GM19455 (cell line): ENCODE results near the gene ORM2.
"Not testable (repeated sequence)": the region's sequence is repeated elsewhere in the genome, so short reads cannot be mapped to it uniquely, and the experiment has no call there.

ENCODE experiments used
- ATAC-seq: cut with Tn5 transposase; IDR thresholded peaks from one replicate; pipeline ENCODE4 v1.9.1; 2021; ENCODE audit not compliant: unreplicated experiment

The ORM2 gene

GRCh38 chr9:114330636-114331035, 967 bp downstream of the ORM2 start:
- no peak for ATAC-seq

DNA sequence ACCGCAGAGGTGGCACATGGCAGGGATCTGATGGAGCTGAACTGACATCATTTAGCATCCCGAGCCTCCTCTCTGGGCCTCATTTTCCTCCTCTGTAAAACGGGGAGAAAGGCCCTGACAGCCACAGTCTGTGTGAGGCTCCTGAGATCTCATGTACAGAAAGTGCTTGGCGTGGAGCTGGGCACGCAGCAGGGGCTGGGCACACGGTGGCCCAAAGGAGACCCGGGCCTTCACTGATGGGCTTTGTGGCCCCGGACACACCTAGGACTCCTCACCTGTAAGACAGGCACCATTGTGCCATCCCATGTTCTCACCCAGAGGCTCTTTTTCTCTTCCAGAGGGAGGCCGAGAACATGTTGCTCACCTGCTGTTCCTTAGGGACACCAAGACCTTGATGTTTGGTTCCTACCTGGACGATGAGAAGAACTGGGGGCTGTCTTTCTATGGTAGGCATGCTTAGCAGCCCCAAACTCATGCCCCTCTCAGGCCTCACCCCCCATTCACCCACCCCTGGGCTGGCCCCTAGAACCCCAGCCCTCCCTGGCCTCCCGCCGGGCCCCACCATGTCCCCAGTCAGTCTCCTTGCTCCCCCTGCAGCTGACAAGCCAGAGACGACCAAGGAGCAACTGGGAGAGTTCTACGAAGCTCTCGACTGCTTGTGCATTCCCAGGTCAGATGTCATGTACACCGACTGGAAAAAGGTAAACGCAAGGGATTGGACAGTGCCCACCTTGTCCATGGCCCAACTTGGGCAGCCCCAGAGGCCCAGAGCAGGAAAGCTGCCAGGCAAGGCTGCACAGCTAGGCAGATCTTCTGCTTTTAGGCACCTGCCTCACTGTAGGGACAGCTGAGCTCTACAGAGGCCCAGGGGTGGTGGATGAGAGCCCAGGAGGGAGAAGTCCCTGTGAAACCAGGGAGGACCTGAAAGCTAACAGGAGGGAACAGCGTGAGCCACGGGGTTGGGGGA, 1.8 kb downstream of the ORM2 start:
- ATAC-seq: not testable (repeated sequence)

GRCh38 chr9:114332474-114333040, 2.9 kb downstream of the ORM2 start:
- not testable (repeated sequence) for ATAC-seq

GRCh38 chr9:114333718-114334117, 4.0 kb downstream of the ORM2 start:
- not testable (repeated sequence) for ATAC-seq

DNA sequence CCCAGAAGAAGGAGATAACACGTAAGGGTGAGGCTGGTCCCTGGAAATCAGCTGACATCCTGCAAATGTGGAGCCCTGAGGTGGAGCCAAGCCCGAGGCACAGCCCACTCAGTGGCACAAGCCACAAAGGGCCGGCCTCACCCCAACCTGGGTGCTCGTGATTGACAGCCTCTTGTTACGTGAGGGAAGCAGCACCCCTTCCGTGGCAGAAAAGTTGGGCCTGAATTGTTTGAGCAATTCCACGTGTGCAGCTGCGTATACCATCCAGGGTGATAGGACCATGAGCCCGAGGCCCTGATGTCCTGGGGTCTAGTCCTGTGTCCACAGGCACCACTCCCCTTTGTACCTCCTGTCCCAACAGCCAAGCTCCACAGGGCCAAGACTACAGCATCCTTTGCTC, 4.8 kb downstream of the ORM2 start:
- no peak for ATAC-seq

DNA sequence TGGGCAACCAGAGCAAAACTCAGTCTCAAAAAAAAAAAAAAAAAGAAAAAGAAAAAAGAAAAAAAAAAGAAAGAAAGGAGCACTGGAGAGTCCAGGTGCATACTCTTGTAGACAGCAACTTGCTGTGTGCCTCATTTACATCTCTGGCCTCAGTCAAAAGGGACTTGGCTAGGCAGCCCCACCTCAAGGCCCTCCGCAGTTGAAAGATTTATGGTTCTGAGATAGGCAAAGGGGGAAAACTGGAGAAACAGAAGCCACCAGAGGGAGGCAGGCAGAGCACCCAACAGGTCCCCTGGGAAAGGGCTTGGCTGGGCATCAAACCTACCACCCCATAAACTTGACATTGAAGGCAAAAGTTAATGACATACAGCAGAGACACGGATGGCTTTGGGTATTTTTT, 6.1 kb downstream of the ORM2 start:
- no peak for ATAC-seq

GRCh38 chr9:114336157-114336556, 6.5 kb downstream of the ORM2 start:
- ATAC-seq: no peak

DNA sequence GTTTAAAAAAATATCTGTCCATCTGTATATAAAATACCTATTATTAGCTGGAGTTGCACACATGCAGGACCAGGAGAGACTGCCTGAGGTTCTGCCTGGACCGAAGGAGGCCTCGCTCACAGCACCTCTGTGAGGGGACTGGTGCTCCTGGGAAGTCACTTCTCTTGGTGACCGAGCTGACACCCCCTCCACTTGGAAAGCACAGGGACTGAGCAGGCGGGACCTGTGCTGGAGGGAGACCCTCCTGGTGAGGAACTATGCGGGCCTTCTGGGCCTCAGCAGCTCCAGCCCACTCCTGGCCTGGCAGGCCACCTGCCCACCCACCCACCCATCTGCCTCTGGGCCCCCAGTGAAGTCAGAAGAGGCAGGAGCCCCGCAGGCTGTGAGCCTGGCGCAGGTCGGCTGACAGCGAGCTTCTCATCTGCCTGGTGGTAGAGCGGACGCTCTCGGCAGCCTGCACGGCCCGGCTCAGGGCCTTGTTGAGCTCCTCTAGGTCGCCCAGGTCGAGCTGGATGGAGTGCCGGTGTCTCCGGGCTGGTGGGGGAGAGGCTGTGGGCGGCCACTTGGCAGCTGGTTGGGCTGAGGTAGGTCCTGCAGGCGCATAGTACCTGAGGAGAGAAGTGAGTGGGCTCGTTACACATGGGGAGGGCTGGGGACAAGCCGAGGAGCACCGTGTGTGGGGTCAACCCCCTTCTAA, 7.2 kb downstream of the ORM2 start:
- ATAC-seq: no peak

- no peak for ATAC-seq
Measured at GRCh38 chr9:114338187-114338586, 8.5 kb downstream of the ORM2 start.

DNA sequence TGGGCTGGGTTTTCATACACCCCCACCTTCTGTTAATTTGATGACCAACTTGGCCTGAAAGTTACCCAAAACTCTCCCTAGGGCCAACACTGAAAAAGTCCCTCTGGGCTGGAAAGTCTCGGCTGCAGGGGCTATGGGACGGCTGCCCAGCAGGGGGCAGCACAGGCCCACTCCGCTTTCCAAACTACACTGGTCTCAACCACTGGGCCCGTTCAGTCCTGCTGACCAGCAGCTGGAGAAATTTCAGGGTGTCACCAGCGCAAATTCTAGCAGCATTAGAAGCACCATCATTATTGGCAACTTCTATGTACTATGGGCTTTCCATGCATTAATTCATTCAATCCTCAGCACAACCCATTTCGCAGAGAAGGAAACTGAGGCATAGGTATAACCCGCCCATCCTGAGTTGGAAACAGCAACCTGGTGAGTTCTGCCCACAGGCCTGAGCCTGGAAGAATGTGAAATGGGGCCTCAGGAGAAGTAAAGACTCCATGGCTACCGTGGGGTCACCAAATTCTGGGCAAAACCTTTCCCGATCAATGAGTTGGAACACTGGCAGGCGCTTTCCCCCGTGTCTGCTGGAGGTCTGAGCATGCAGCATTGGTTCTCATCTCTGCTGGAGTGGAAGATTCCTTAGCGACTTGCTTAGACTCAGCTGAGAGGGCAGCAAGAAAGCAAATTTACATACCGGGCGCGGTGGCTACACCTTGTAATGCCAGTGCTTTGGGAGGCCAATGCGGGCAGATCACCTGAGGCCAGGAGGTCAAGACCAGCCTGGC, 9.7 kb downstream of the ORM2 start:
- no peak for ATAC-seq

- ATAC-seq: no peak
Measured at GRCh38 chr9:114341152-114341830, 11.6 kb downstream of the ORM2 start.

DNA sequence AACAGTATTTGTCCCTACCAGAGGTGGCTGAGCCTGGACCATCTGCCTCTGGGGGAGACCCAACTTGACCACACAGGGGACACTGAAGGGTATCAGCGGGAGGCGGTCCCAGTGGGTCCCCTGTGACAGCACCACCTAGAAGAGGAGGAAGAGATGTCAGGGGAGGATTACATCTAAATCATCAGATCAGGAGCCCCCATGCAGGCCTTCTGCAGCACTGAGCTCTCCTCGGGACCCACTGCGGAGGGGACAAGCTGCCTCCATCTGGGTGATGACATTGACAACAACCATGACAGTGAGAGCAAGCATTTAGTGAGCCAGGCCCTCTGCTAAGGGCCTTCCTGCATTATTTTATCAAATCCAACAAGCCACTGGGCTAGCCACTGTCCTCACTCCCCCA, 12.3 kb downstream of the ORM2 start:
- ATAC-seq: no peak

- ATAC-seq: no peak
Measured at GRCh38 chr9:114342755-114343440, 13.2 kb downstream of the ORM2 start.

GRCh38 chr9:114343471-114344187, 14.0 kb downstream of the ORM2 start:
- ATAC-seq: no peak

DNA sequence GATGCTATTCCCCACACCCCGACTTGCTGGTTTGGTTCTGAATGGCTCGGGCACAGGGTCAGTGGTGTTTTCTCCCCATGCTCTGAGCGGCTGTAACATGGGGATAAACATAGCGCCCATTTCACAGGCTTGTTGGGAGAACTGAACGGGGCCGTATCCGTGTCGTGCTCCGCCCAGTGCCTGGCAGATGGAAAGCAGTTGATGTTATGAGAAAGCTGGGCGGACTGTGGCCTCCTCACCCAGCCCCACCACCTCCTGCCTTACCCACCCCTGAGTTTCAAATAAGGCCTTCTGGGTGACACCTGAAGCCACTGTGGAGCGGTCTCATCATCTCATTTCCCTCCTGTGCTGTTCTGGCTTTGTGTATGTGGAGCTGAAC, 14.5 kb downstream of the ORM2 start:
- no peak for ATAC-seq

- ATAC-seq: no peak
Measured at GRCh38 chr9:114344692-114345091, 15.0 kb downstream of the ORM2 start.

DNA sequence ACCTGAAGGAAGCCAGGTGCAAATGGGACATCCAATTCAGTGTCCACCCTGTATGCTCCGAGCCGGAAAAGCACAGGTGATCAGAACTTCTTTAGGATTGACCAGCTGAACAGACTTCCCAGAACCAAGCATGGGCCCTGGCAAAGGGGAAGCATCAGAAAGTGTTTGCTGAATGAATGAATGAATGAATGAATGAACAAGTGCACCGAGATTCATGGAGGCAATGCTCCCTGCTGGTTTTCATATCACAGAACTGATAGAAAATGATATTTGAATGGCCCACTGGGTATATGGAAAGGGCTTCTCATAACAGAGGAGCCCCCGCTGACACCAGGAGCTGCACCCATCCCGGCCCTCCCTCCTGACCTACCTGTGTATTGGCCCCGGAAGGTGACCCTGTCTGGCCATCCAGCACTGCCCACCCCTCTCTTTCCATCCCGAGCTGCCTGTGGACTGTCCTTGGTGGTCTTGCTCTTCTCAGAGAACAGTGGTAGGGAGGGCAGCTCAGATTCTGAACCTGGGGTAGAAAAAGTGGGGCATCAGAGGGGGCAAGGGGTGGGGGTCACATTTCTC, 15.9 kb downstream of the ORM2 start:
- ATAC-seq: no peak

GRCh38 chr9:114346146-114346545, 16.5 kb downstream of the ORM2 start:
- no peak for ATAC-seq

DNA sequence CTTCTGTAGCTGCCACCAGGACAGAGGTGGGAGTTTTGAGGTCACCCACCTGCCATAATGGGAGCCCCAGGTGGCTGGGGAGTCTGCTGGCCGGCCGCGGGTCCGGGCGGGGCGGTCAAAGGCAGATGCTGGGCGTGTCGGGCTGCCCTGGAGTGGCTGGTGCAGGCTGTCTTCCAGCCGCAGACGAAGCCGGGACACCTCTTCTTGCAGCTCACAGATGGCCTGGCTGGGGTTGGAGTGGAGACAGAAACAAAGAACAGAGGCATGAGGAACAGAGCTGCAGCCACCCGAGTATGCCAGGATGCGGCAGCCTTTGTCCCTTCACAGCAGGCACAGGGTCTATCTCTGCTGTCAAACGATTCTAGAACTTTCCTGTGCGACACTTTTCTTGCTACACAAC, 18.0 kb downstream of the ORM2 start:
- ATAC-seq: no peak
